CD4-positive, alpha-beta T cell treated with Interleukin-4 for 4 hours (primary cell): Measurements from ENCODE around the gene PLEKHG1.

Experiments
- DNase-seq: peaks from one replicate; pipeline ENCODE4 v3.0.0-alpha.2; 2020

The PLEKHG1 gene

DNA sequence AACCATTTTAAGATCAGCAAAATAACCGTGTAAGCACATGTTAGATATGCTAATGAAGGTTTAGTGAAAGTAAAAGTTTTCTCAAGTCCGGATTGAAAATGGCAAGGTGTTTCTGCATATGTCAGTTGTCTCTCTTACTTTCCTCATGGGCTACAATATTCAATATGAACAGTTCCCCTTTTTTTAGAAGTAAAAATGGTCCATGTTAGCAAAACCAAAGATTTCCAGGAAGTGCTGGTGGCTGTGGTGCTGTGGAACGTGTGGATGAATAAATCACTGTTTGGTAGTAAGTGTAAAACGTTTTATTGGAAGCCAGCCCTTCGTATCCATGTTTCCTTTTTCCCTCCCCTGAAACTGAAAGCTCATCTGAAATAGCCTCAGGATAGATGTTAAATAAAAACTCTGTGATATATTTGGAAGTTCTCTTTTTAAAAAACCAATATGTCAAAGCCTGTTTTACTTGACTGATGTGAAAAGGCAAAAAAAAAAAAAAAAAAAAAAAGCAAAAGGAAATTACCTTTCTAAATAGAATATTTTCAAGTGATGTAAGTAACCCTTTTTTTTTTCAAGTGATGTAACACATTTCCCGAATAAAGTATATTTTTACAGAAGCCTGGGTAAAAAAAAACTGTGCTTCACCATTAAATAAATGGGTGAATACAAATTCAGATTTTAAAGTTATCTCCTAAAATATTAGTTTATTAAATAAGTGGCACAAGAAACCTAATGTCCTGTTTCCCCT, 41.9 kb downstream of the PLEKHG1 start:
- no peak for DNase-seq

DNA sequence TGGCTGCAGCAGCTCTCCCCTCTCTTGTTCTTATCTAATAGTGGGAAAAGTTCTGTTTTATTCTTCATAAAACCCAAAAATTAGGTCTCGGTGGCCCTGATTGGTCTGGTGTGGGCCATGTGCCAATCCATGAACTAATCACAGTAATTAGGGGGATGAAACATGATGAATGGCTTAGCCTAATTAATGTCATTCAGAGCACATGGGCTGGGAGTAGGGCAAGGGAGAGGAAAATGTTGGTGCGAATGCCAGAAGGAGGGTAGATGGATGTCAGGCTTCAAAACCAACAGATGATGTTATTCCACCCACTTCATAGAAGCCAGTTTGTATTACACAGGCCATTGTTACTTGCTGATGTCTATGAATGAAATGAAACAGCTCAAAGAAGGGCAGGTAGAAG, 46.5 kb downstream of the PLEKHG1 start:
- no peak for DNase-seq

DNA sequence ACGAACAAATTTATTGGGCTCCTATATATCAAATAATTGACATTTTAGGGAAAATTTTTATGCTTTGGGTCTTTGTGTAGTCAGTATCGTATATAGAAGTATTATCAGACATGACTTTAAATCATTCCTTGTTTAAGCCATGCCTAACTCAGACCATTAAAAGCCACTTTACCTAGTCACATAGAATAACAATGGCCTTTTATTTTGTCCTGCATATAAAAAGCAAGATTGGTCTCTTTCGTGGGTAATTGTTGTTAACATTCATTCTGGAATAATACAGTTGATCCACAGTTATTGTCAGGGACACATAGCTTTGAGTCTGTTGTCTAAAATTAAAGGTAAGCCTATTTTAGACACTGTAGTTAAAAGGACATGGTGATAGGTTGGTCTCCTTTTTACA, 47.4 kb downstream of the PLEKHG1 start:
- DNase-seq: no peak
